Bladder microvascular endothelial cell (primary cell): ENCODE measurements around the gene DHCR24. TPM values are rescaled to one million over a fixed set of nuclear protein-coding genes. Genes with fewer than 3 reads are reported as not detected.

ENCODE experiments used
- total RNA-seq: library from RNA; depleted of rRNA; stranded (reverse); fragments of >200 nt; gene quantifications from 2 replicates; pipeline ENCODE4 v1.2.3, GENCODE V29; 2014

Gene DHCR24
- 56.8 and 87.4 TPM in 2 replicates for total RNA-seq

DNA sequence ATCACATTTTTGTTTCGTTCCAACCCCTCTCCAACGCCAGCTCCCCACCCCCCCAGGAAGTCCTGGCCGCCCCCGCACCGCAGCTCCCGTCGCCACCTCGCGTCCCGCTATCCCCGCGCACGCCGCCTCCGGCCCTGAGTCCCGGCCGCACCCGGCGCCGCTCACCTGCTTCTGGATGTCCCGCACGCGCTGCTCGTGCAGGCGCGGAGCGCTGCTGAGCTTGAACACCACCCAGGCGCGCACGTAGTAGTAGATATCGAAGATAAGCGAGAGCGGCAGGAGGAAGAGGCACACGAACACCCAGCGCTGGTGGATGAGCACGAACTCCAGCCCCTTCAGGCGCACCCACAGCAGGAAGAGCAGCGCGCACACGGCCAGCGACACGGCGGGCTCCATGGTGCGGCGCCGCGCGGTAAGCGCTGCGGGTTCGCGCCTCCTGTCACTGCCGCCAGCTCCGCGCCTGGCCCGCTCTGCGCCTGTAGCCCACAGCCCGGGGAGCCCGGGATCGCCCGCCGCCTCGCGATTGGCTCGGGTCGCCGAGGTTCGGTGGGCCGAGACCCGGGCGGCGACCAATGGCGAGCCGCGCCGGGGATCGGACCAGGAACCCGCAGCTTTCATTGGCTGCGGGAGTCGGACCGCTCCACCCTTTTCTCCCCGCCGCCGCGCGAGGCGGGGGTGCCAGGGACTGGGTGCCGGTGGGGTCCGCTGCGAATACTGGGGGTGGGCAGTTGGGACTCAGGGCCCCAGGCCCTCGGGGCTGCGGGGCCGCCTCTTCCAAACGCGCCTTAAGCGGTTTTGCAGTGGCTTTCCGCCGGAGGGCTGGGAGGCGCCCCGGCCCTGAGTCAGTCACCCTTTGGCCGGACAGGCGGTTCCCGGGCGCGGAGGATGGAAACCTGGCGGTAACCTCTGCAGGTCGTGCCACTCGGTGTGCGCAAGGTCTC lies at the start of gene DHCR24:
Gene DHCR24 (minus strand): TSS at position 472 of the 941 bp plus-strand sequence. CDS start 76 bp downstream, at position 396.

GRCh38 chr1:54800899-54801759 lies 85.9 kb downstream of the DHCR24 start, which contains the start of gene TTC22:
TTC22 (minus strand) TSS chr1:54801323; CDS start chr1:54801163, 160 bp downstream.

Other genes with a start within 250 kb of the DHCR24 start
- under 0.01 TPM in 1 of 2 replicates, not detected in the other for gene MROH7, start 245.4 kb downstream of the DHCR24 start, total RNA-seq
- 11.7 and 19.4 TPM in 2 replicates for gene TTC4, start 171.3 kb downstream of the DHCR24 start, total RNA-seq
- 2.3 and 4.2 TPM in 2 replicates for gene PARS2, start 122.7 kb downstream of the DHCR24 start, total RNA-seq
- gene TTC22, start 85.9 kb downstream of the DHCR24 start, total RNA-seq: not detected in 2 replicates
- gene TMEM61, start 93.4 kb upstream of the DHCR24 start, total RNA-seq: 0.06 TPM in 1 of 2 replicates, not detected in the other
- not detected in 2 replicates for gene BSND, start 111.7 kb upstream of the DHCR24 start, total RNA-seq
- 0.06 and 0.32 TPM in 2 replicates for gene PCSK9, start 152.4 kb upstream of the DHCR24 start, total RNA-seq